Neuronal stem cell (in vitro differentiated cells): ENCODE results near the gene SLC39A11.
"Not testable (repeated sequence)": the region's sequence is repeated elsewhere in the genome, so short reads cannot be mapped to it uniquely, and the experiment has no call there.

Experiments
- DNase-seq: peaks from one replicate; pipeline ENCODE4 v3.0.0-alpha.2; 2013; ENCODE audit warnings: low spot score
- H2AFZ ChIP-seq: one replicate; pipeline ENCODE4 v1.6.1; 2013; ENCODE audit warnings: mild to moderate bottlenecking, low read length, inconsistent platforms
- H2AK5ac ChIP-seq: 2 replicates; pipeline ENCODE4 v1.6.1; 2013; ENCODE audit warnings: low read depth, mild to moderate bottlenecking, inconsistent platforms, low read length, moderate library complexity, mixed read lengths
- H2BK120ac ChIP-seq: 2 replicates; pipeline ENCODE4 v1.6.1; 2013; ENCODE audit warnings: low read depth, mild to moderate bottlenecking, inconsistent platforms, low read length, moderate library complexity, mixed read lengths
- H2BK12ac ChIP-seq: one replicate; pipeline ENCODE4 v1.6.1; 2013; ENCODE audit warnings: low read length, inconsistent platforms
- H2BK15ac ChIP-seq: 2 replicates; pipeline ENCODE4 v1.6.1; 2013; ENCODE audit warnings: mild to moderate bottlenecking, low read length, inconsistent platforms, mixed read lengths
- H2BK5ac ChIP-seq: one replicate; pipeline ENCODE4 v1.6.1; 2013; ENCODE audit warnings: inconsistent platforms, mild to moderate bottlenecking, low read length, moderate library complexity
- H3K14ac ChIP-seq: one replicate; pipeline ENCODE4 v1.6.1; 2013; ENCODE audit warnings: low read length, inconsistent platforms
- H3K18ac ChIP-seq: 2 replicates; pipeline ENCODE4 v1.6.1; 2013; ENCODE audit warnings: low read length, inconsistent platforms
- H3K23ac ChIP-seq: 2 replicates; pipeline ENCODE4 v1.6.1; 2013; ENCODE audit warnings: low read depth, mild to moderate bottlenecking, mixed read lengths, low read length, inconsistent platforms; ENCODE audit not compliant: poor library complexity
- H3K27ac ChIP-seq: replicated peaks from 3 replicates; pipeline ENCODE4 v1.5.1; 2013; ENCODE audit warnings: low read length, inconsistent platforms
- H3K27me3 ChIP-seq, 3 experiments: 2 replicates each; pipeline ENCODE4 v1.6.1; 2013; ENCODE audit warnings: low read length in 3 of 3, mild to moderate bottlenecking in 2 of 3, inconsistent platforms in 1 of 3, low read depth in 1 of 3, mixed read lengths in 1 of 3, moderate library complexity in 1 of 3; ENCODE audit not compliant: control insufficient read depth in 3 of 3, insufficient read depth in 3 of 3
- H3K36me3 ChIP-seq, 2 donors: replicated peaks in 1 of 2; 2 replicates each; pipeline ENCODE4 v1.6.1; 2013; ENCODE audit warnings: low read length in 2 of 2; ENCODE audit not compliant: control insufficient read depth in 2 of 2, insufficient read depth in 2 of 2
- H3K4ac ChIP-seq: 2 replicates; pipeline ENCODE4 v1.6.1; 2013; ENCODE audit warnings: inconsistent platforms, mild to moderate bottlenecking, low read length, moderate library complexity
- H3K4me1 ChIP-seq, 2 donors: 1 replicate in 1 of 2; 2 replicates in 1 of 2; pipeline ENCODE4 v1.6.1; 2013; ENCODE audit warnings: low read length in 2 of 2, low read depth in 1 of 2; ENCODE audit not compliant: control insufficient read depth in 2 of 2, insufficient read depth in 1 of 2
- H3K4me2 ChIP-seq: one replicate; pipeline ENCODE4 v1.6.1; 2013; ENCODE audit warnings: mild to moderate bottlenecking, low read length, inconsistent platforms; ENCODE audit not compliant: insufficient read depth, poor library complexity, severe bottlenecking
- H3K4me3 ChIP-seq, 2 donors: 2 replicates each; pipeline ENCODE4 v1.5.1; 2013; ENCODE audit warnings: low read length in 2 of 2, mild to moderate bottlenecking in 2 of 2, inconsistent platforms in 1 of 2, moderate library complexity in 1 of 2
- H3K79me1 ChIP-seq: one replicate; pipeline ENCODE4 v1.6.1; 2013; ENCODE audit warnings: low read depth, mild to moderate bottlenecking, inconsistent platforms, low read length, moderate library complexity
- H3K9ac ChIP-seq: one replicate; pipeline ENCODE4 v1.6.1; 2013; ENCODE audit warnings: mild to moderate bottlenecking, low read depth, low read length, inconsistent platforms; ENCODE audit not compliant: poor library complexity
- H3K9me3 ChIP-seq, 2 donors: replicated peaks in 1 of 2; 2 replicates each; pipeline versions ENCODE3 to v1.6.1; 2013; ENCODE audit warnings: low read length in 2 of 2, mild to moderate bottlenecking in 2 of 2, inconsistent platforms in 1 of 2, low read depth in 1 of 2, mixed read lengths in 1 of 2, moderate library complexity in 1 of 2; ENCODE audit not compliant: control insufficient read depth in 2 of 2, insufficient read depth in 1 of 2
- H4K8ac ChIP-seq: one replicate; pipeline ENCODE4 v1.6.1; 2013; ENCODE audit warnings: low read depth, mild to moderate bottlenecking, inconsistent platforms, low read length, moderate library complexity
- H4K91ac ChIP-seq: one replicate; pipeline ENCODE4 v1.6.1; 2013; ENCODE audit warnings: low read length, low read depth, mild to moderate bottlenecking, inconsistent platforms; ENCODE audit not compliant: poor library complexity
- WGBS, 2 donors: extraction: QIAGEN DNeasy Blood & Tissue Kit; methylation state at CpG; one replicate each; pipeline ENCODE4 v1.1.7; 2013; ENCODE audit warnings: missing lambda C conversion rate in 2 of 2, mixed read lengths in 1 of 2; ENCODE audit not compliant: insufficient read length in 2 of 2, insufficient replicate concordance in 1 of 2; ENCODE audit errors: extremely low coverage in 2 of 2; 5-methylcytosine and 5-hydroxymethylcytosine counted together

SLC39A11 gene

GRCh38 chr17:73068322-73069153, 23.9 kb downstream of the SLC39A11 start:
- Histone ChIP-seq H3K4me3 (no peak overlapping the region), H3K27me3 (no peaks in the 10 kb centered on the region), H3K9me3 (peaks cover 0 to 8% of the 10 kb centered on the region in 2 donors), H3K23ac (no peak overlapping the region), H3K27ac (no peak overlapping the region), H3K9ac (no peak overlapping the region), H3K4ac (no peak overlapping the region), H2AFZ (no peak overlapping the region), H4K91ac (no peak overlapping the region), H3K18ac (no peak overlapping the region), H2BK120ac (no peak overlapping the region), H3K36me3 (no peaks in the 10 kb centered on the region), H2AK5ac (no peak overlapping the region), H2BK12ac (no peak overlapping the region), H2BK5ac (no peak overlapping the region), H4K8ac (no peak overlapping the region), H3K79me1 (no peaks in the 10 kb centered on the region), H3K4me2 (no peak overlapping the region), H3K4me1 (peaks cover 0 to 3% of the 10 kb centered on the region in 2 donors), H3K14ac (no peak overlapping the region), H2BK15ac (no peak overlapping the region)
- DNase-seq: no peak
- 100% methylated on average over 1 to 2 of the region's 9 CpGs for WGBS, 2 donors

GRCh38 chr17:73067699-73068098, 24.8 kb downstream of the SLC39A11 start:
- H2BK15ac ChIP-seq, H3K14ac ChIP-seq, H4K91ac ChIP-seq, H2AFZ ChIP-seq, H3K9me3 ChIP-seq, H3K23ac ChIP-seq, H3K27ac ChIP-seq, H3K27me3 ChIP-seq, H3K4me2 ChIP-seq, H3K79me1 ChIP-seq, H3K4me3 ChIP-seq, H2BK120ac ChIP-seq, H3K9ac ChIP-seq, H4K8ac ChIP-seq, H3K4me1 ChIP-seq, DNase-seq, H3K4ac ChIP-seq, H2BK12ac ChIP-seq, H2BK5ac ChIP-seq, H2AK5ac ChIP-seq, H3K18ac ChIP-seq, H3K36me3 ChIP-seq: not testable (repeated sequence)
- no CpG with 5 or more reads among the region's 2 CpGs for WGBS, 2 donors

GRCh38 chr17:73067075-73067474, 25.4 kb downstream of the SLC39A11 start:
- H2BK12ac ChIP-seq: no peak overlapping the region
- H4K91ac ChIP-seq: no peak overlapping the region
- no CpG with 5 or more reads among the region's 3 CpGs for WGBS, 2 donors
- H3K36me3 ChIP-seq: no peaks in the 10 kb centered on the region
- H3K4me2 ChIP-seq: no peak overlapping the region
- H3K27ac ChIP-seq: no peak overlapping the region
- H3K23ac ChIP-seq: no peak overlapping the region
- no peak overlapping the region for H3K4me3 ChIP-seq
- no peak overlapping the region for H3K14ac ChIP-seq
- no peak overlapping the region for H4K8ac ChIP-seq
- H2BK120ac ChIP-seq: no peak overlapping the region
- no peak overlapping the region for H3K4ac ChIP-seq
- no peak overlapping the region for H2BK5ac ChIP-seq
- H3K4me1 ChIP-seq: peaks cover 0 to 3% of the 10 kb centered on the region in 2 donors
- H3K79me1 ChIP-seq: no peaks in the 10 kb centered on the region
- no peak overlapping the region for H2AK5ac ChIP-seq
- no peak for DNase-seq
- H2AFZ ChIP-seq: no peak overlapping the region
- H3K27me3 ChIP-seq: no peaks in the 10 kb centered on the region
- no peak overlapping the region for H3K9ac ChIP-seq
- H2BK15ac ChIP-seq: no peak overlapping the region
- peaks cover 0 to 8% of the 10 kb centered on the region in 2 donors for H3K9me3 ChIP-seq
- no peak overlapping the region for H3K18ac ChIP-seq

- Histone ChIP-seq H3K9ac (no peak overlapping the region), H4K91ac (no peak overlapping the region), H2BK15ac (no peak overlapping the region), H3K23ac (no peak overlapping the region), H3K14ac (no peak overlapping the region), H2BK5ac (no peak overlapping the region), H3K18ac (no peak overlapping the region), H3K4me1 (peaks cover 0 to 3% of the 10 kb centered on the region in 2 donors), H2BK12ac (no peak overlapping the region), H3K27ac (no peak overlapping the region), H3K4ac (no peak overlapping the region), H3K36me3 (no peaks in the 10 kb centered on the region), H3K9me3 (peaks cover 0 to 8% of the 10 kb centered on the region in 2 donors), H3K79me1 (no peaks in the 10 kb centered on the region), H3K4me3 (no peak overlapping the region), H3K4me2 (no peak overlapping the region), H3K27me3 (no peaks in the 10 kb centered on the region), H4K8ac (no peak overlapping the region), H2AK5ac (no peak overlapping the region), H2BK120ac (no peak overlapping the region), H2AFZ (no peak overlapping the region)
- DNase-seq: no peak
- WGBS, 2 donors: no CpG with 5 or more reads among the region's 2 CpGs
These were observed 26.2 kb downstream of the SLC39A11 start for GRCh38 chr17:73066148-73066884.
